IMR-90 (cell line): ENCODE results near the gene SLC9A9. TPM values are rescaled to one million over a fixed set of nuclear protein-coding genes. Genes with fewer than 3 reads are reported as not detected.

Experiments
- ATAC-seq: fragments of 200-7000 bp; cut with Tn5 transposase; 2 replicates; pipeline ENCODE4 v1.9.1; 2020; ENCODE audit warnings: low read depth, mild to moderate bottlenecking, moderate library complexity
- BruUV-seq: library from RNA; stranded (reverse); fragments of 400-500 nt; replicated peaks from 2 replicates; lab custom pipeline; 2021; lab: Mats Ljungman, UMichigan
- CTCF ChIA-PET: fragments of 300-600 bp; formaldehyde crosslinking; extraction: SDS; loops from one replicate; lab custom pipeline; 2021; ENCODE audit warnings: antibody characterized with exemption; lab: Yijun Ruan, JAX
- POLR2A ChIA-PET: fragments of 300-600 bp; sonication (Branson Sonifier 250); formaldehyde crosslinking; loops from one replicate; lab custom pipeline; 2022; ENCODE audit warnings: antibody characterized with exemption; ENCODE audit not compliant: unreplicated experiment; lab: Charles Lee
- DNase-seq: peaks from one replicate; pipeline ENCODE4 v3.0.0; 2013
- H2AFZ ChIP-seq: replicated peaks from 2 replicates; pipeline ENCODE3; 2013; ENCODE audit warnings: low read length, mild to moderate bottlenecking; ENCODE audit not compliant: poor library complexity
- H2AK5ac ChIP-seq: 2 replicates; pipeline ENCODE4 v1.6.1; 2013; ENCODE audit warnings: low read depth, low read length, inconsistent platforms
- H2AK9ac ChIP-seq: replicated peaks from 2 replicates; pipeline ENCODE3; 2013; ENCODE audit warnings: mild to moderate bottlenecking, low read depth, low read length, moderate library complexity; ENCODE audit not compliant: poor library complexity
- H2BK120ac ChIP-seq: 2 replicates; pipeline ENCODE4 v1.6.1; 2013; ENCODE audit warnings: low read depth, low read length, inconsistent platforms
- H2BK15ac ChIP-seq: 3 replicates; pipeline ENCODE4 v1.6.1; 2013; ENCODE audit warnings: low read depth, low read length, inconsistent platforms
- H2BK20ac ChIP-seq: 2 replicates; pipeline ENCODE4 v1.6.1; 2013; ENCODE audit warnings: low read depth, mild to moderate bottlenecking, inconsistent platforms, low read length, moderate library complexity
- H2BK5ac ChIP-seq: 2 replicates; pipeline ENCODE4 v1.6.1; 2013; ENCODE audit warnings: mild to moderate bottlenecking, low read depth, low read length, inconsistent platforms; ENCODE audit not compliant: poor library complexity, severe bottlenecking
- H3K14ac ChIP-seq: replicated peaks from 2 replicates; pipeline ENCODE4 v1.6.1; 2013; ENCODE audit warnings: low read depth, low read length, inconsistent platforms
- H3K18ac ChIP-seq: 2 replicates; pipeline ENCODE4 v1.6.1; 2013; ENCODE audit warnings: low read depth, low read length, control low read depth
- H3K23ac ChIP-seq: 2 replicates; pipeline ENCODE4 v1.6.1; 2013; ENCODE audit warnings: low read depth, low read length, inconsistent platforms
- H3K27ac ChIP-seq: 2 replicates; pipeline ENCODE4 v1.5.1; 2013; ENCODE audit warnings: mild to moderate bottlenecking, control low read depth, low read length; ENCODE audit not compliant: insufficient read depth
- H3K27me3 ChIP-seq: 2 replicates; pipeline ENCODE4 v1.6.1; 2013; ENCODE audit warnings: low read length; ENCODE audit not compliant: control insufficient read depth, insufficient read depth
- H3K36me3 ChIP-seq: 2 replicates; pipeline ENCODE4 v1.6.1; 2013; ENCODE audit warnings: low read length, mixed read lengths; ENCODE audit not compliant: control insufficient read depth, insufficient read depth
- H3K4ac ChIP-seq: 2 replicates; pipeline ENCODE4 v1.6.1; 2013; ENCODE audit warnings: low read depth, low read length, inconsistent platforms
- H3K4me1 ChIP-seq: 2 replicates; pipeline ENCODE4 v1.6.1; 2013; ENCODE audit warnings: low read length, mixed read lengths; ENCODE audit not compliant: control insufficient read depth, insufficient read depth
- H3K4me2 ChIP-seq: 2 replicates; pipeline ENCODE4 v1.6.1; 2013; ENCODE audit warnings: low read depth, mild to moderate bottlenecking, control low read depth, low read length, moderate library complexity
- H3K4me3 ChIP-seq: 2 replicates; pipeline ENCODE4 v1.5.1; 2013; ENCODE audit warnings: low read depth, mild to moderate bottlenecking, control low read depth, low read length, moderate library complexity; ENCODE audit not compliant: insufficient read depth
- H3K56ac ChIP-seq: 2 replicates; pipeline ENCODE4 v1.6.1; 2013; ENCODE audit warnings: low read length, inconsistent platforms; ENCODE audit not compliant: insufficient read depth; ENCODE audit errors: extremely low read depth
- H3K79me1 ChIP-seq, 2 experiments: 2 replicates each; pipeline ENCODE4 v1.6.1; 2013; ENCODE audit warnings: low read length in 2 of 2, inconsistent platforms in 1 of 2, low read depth in 1 of 2
- H3K9ac ChIP-seq: 2 replicates; pipeline ENCODE4 v1.6.1; 2013; ENCODE audit warnings: low read depth, low read length, control low read depth
- H3K9me1 ChIP-seq: 2 replicates; pipeline ENCODE4 v1.6.1; 2013; ENCODE audit warnings: low read length, inconsistent platforms; ENCODE audit not compliant: insufficient read depth
- H3K9me3 ChIP-seq: 2 replicates; pipeline ENCODE4 v1.6.1; 2013; ENCODE audit warnings: low read length; ENCODE audit not compliant: control insufficient read depth, insufficient read depth
- H4K20me1 ChIP-seq: 2 replicates; pipeline ENCODE4 v1.6.1; 2013; ENCODE audit warnings: low read length, inconsistent platforms; ENCODE audit not compliant: insufficient read depth
- H4K5ac ChIP-seq: 2 replicates; pipeline ENCODE4 v1.6.1; 2013; ENCODE audit warnings: mild to moderate bottlenecking, low read depth, low read length, control low read depth
- H4K8ac ChIP-seq, 2 experiments: 2 replicates each; pipeline ENCODE4 v1.6.1; 2013; ENCODE audit warnings: low read depth in 2 of 2, low read length in 2 of 2, control low read depth in 1 of 2, inconsistent platforms in 1 of 2
- H4K91ac ChIP-seq: 2 replicates; pipeline ENCODE4 v1.6.1; 2013; ENCODE audit warnings: low read depth, low read length, inconsistent platforms; ENCODE audit not compliant: insufficient read depth
- CTCF ChIP-seq: conservative IDR thresholded peaks from 2 replicates; pipeline ENCODE4 v1.5.1; 2012; ENCODE audit warnings: mild to moderate bottlenecking, low read depth, low read length, improper control_type of control experiment
- RAD21 ChIP-seq: IDR thresholded peaks from 2 replicates; pipeline ENCODE4 v1.6.1; 2012; ENCODE audit warnings: low read length, improper control_type of control experiment
- RFX5 ChIP-seq: IDR thresholded peaks from 2 replicates; pipeline ENCODE4 v1.8.0; 2012; ENCODE audit warnings: low read depth, mild to moderate bottlenecking, low read length, moderate library complexity
- dilution Hi-C: fragments of 300-500 bp; cut with HindIII; formaldehyde crosslinking; loops from one replicate; pipeline ENCODE4 v1.14.3; 2018; ENCODE audit warnings: low sequenced_read_pairs; ENCODE audit not compliant: unreplicated experiment
- in situ Hi-C: fragments of 300-500 bp; cut with MboI; formaldehyde crosslinking; loops from 3 replicates; pipeline ENCODE4 v1.14.3; 2019; ENCODE audit warnings: low sequenced_read_pairs, inconsistent platforms, mixed read lengths
- intact Hi-C: fragments of 100-400 bp; cut with micrococcal nuclease; formaldehyde crosslinking; loops from 2 replicates; pipeline ENCODE4 v1.10.0; 2022
- polyA plus RNA-seq, 3 experiments: library from polyadenylated mRNA; depleted of rRNA; stranded (reverse); fragments of >200 nt; gene quantifications; 2 replicates each; pipeline ENCODE4 v1.2.3, GENCODE V29; 2012; ENCODE audit warnings: low replicate concordance in 1 of 3
- total RNA-seq: library from RNA; depleted of rRNA; stranded (reverse); fragments of >200 nt; gene quantifications from 2 replicates; pipeline ENCODE4 v1.2.3, GENCODE V29; 2012

Gene SLC9A9
- total and polyA plus RNA-seq, 2 of the 4 experiments (the other 2 are of a cell fraction): 1.4 to 2.3 TPM

- dilution Hi-C loops (no loop called here), intact Hi-C loops (no loop called here), in situ Hi-C loops (no loop called here)
- Histone ChIP-seq H2BK120ac (no peak overlapping the region), H3K18ac (no peak overlapping the region), H2BK15ac (no peak overlapping the region), H2AFZ (no peak overlapping the region), H3K9me1 (no peaks in the 10 kb centered on the region), H3K27ac (no peak overlapping the region), H3K79me1 (no peaks in the 10 kb centered on the region), H2BK5ac (no peak overlapping the region), H4K20me1 (no peaks in the 10 kb centered on the region), H3K9me3 (no peaks in the 10 kb centered on the region), H3K14ac (no peak overlapping the region), H3K27me3 (no peaks in the 10 kb centered on the region), H3K9ac (no peak overlapping the region), H2AK5ac (no peak overlapping the region), H4K5ac (no peak overlapping the region), H3K4me1 (no peaks in the 10 kb centered on the region), H2AK9ac (no peak overlapping the region), H3K4me2 (no peak overlapping the region), H3K56ac (no peak overlapping the region), H2BK20ac (no peak overlapping the region), H3K4ac (no peak overlapping the region), H4K8ac (no peak overlapping the region), H4K91ac (no peak overlapping the region), H3K23ac (no peak overlapping the region), H3K4me3 (no peak overlapping the region), H3K36me3 (no peaks in the 10 kb centered on the region)
- no peak for DNase-seq
- TF ChIP-seq CTCF (no peak), RAD21 (no peak), RFX5 (no peak)
- no TSS peak for BruUV-seq
- CTCF ChIA-PET: no interaction called here
- POLR2A ChIA-PET: no interaction called here
- ATAC-seq: no peak
Observed at GRCh38 chr3:143380449-143380848, 467.8 kb downstream of the SLC9A9 start.
